ENCODE results near the gene CPLX4. TPM values are rescaled to one million over a fixed set of nuclear protein-coding genes. Genes with fewer than 3 reads are reported as not detected.

Gene CPLX4
- total RNA-seq, 1 donor from 2014 or later: not detected

GRCh38 chr18:59273759-59274532, 44.5 kb downstream of the CPLX4 start:
- no peaks in the 10 kb centered on the region for H3K36me3 ChIP-seq (ENCODE audit: control insufficient read depth, insufficient read depth, low read length)
- H3K4me3 ChIP-seq (ENCODE audit: low read depth, low read length): no peak overlapping the region
- DNase-seq (ENCODE audit: low read depth): no peak
- peaks cover 62% of the 10 kb centered on the region for H3K27me3 ChIP-seq (ENCODE audit: control insufficient read depth, insufficient read depth, low read length)
- TF ChIP-seq CTCF (IDR thresholded peaks at IDR 0.05; ENCODE audit: insufficient read depth, low read length, severe bottlenecking): no peak
- no peak for FAIRE-seq

DNA sequence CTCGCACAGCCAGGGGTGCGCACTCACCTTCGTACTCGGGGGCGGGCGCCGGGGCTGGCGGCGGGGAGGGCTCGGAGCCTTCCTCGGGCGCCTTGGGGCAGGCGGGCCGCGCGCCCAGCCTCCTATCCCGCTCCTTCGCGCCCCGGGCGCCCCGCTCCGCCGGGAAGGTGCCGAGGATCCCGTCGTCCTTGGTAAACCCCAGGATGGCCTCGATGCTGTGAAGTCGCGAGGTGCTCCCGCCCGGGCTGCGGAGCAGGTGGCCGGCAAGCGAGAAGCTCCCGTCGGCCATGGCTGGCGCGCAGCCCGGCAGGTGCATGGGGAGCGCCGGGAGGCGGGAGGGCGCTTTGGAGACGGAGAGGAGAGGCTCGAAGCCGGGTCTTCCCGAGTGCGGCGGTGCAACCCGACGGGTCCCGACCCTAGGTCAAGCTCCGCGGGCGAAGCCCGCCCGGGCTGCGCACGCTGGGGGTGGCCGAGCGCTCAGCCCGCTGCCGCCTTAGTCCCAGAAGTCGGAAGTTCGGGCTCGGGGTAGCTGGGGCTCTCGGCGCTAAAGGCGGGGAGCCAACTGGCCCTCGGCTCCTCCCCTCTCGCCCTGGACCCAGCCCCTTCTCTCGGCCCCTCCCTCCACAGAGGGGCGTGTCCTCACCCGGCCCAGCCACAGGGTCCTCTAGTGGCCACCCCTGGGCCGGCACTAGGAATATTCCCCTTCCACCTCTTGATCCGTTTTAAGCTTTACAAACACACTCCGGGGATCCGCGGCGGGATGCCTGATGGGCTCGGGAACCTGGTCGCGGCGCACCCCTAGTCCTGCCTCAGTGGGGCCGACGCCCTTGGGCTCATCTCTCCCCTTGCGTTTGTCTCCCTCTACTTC, 45.3 kb downstream of the CPLX4 start, which contains the start of gene RAX:
TSS of gene RAX (minus strand) at position 564 of the 868 bp plus-strand sequence. CDS start at position 316, 248 bp downstream.
- Histone ChIP-seq H3K36me3 (ENCODE audit: control insufficient read depth, insufficient read depth, low read length) (no peaks in the 10 kb centered on the region), H3K4me3 (ENCODE audit: low read depth, low read length) (no peak within 1 kb of the TSS), H3K27me3 (ENCODE audit: control insufficient read depth, insufficient read depth, low read length) (peaks cover 68% of the 10 kb centered on the region)
- no peak for FAIRE-seq
- TF ChIP-seq CTCF (IDR thresholded peaks at IDR 0.05; ENCODE audit: insufficient read depth, low read length, severe bottlenecking): peak; percentile 2
- no peak for DNase-seq (ENCODE audit: low read depth)

DNA sequence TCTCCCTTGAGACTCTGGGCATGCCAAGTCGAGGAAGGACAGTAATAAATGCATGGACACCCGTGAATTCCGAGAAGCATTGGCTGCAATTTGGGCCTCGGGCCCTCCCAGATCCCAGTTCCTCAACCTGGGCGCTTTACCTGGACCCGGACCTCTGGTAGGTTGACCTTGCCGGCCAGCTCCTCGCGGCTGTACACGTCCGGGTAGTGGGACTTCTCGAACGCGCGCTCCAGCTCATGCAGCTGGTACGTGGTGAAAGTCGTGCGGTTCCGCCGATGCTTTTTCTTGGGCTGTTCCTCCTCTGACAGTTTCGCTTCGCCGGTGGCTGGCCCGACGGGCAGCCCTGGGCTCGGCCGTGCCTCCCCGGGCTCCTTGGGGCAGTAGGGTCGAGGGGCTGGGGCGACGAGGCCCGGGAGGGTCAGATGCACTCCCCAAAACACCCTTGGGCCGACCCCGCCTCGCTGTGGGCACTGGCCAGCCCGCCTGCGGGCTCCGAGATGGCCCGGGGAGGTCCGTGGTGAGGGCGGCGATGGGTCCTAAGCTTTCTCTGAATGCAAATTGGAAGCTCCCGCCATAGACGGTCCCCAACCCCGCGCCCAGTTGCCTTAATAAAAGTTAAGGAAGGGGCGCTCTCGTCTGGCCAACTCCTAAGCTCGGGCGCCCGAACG, 46.1 kb downstream of the CPLX4 start:
- TF ChIP-seq CTCF (IDR thresholded peaks at IDR 0.05; ENCODE audit: insufficient read depth, low read length, severe bottlenecking): no peak
- Histone ChIP-seq H3K4me3 (ENCODE audit: low read depth, low read length) (no peak overlapping the region), H3K36me3 (ENCODE audit: control insufficient read depth, insufficient read depth, low read length) (no peaks in the 10 kb centered on the region), H3K27me3 (ENCODE audit: control insufficient read depth, insufficient read depth, low read length) (peaks cover 74% of the 10 kb centered on the region)
- DNase-seq (ENCODE audit: low read depth) (no peak), FAIRE-seq (no peak)

GRCh38 chr18:59271606-59272220, 46.7 kb downstream of the CPLX4 start:
- H3K27me3 ChIP-seq (ENCODE audit: control insufficient read depth, insufficient read depth, low read length): peaks cover 77% of the 10 kb centered on the region

More at GRCh38 chr18:59271606-59272220, 46.7 kb downstream of the CPLX4 start:
- H3K4me3 ChIP-seq (ENCODE audit: low read depth, low read length): no peak overlapping the region
- DNase-seq (ENCODE audit: low read depth) (no peak), FAIRE-seq (no peak)
- TF ChIP-seq CTCF (IDR thresholded peaks at IDR 0.05; ENCODE audit: insufficient read depth, low read length, severe bottlenecking): no peak
- H3K36me3 ChIP-seq (ENCODE audit: control insufficient read depth, insufficient read depth, low read length): no peaks in the 10 kb centered on the region
